Lung (tissue), 12 donors: ENCODE results near the gene CES2. TPM values are rescaled to one million over a fixed set of nuclear protein-coding genes. Genes with fewer than 3 reads are reported as not detected.

ENCODE experiments used
- ATAC-seq: fragments of 200-7000 bp; cut with Tn5 transposase; one replicate; pipeline ENCODE4 v1.9.1; 2020; ENCODE audit warnings: moderate number of reproducible peaks; ENCODE audit not compliant: insufficient read depth, low FRiP score
- DNase-seq, 3 donors: peaks; one replicate each; pipeline ENCODE4 v3.0.0-alpha.2; 2013 to 2017
- H3K27ac ChIP-seq, 2 donors: one replicate each; pipeline ENCODE4 v1.5.1; 2013; ENCODE audit warnings: mild to moderate bottlenecking in 2 of 2, moderate library complexity in 2 of 2, control low read depth in 1 of 2, inconsistent platforms in 1 of 2, low read depth in 1 of 2, low read length in 1 of 2
- H3K27me3 ChIP-seq, 3 donors: one replicate each; pipeline ENCODE4 v1.5.1; 2013; ENCODE audit warnings: low read length in 2 of 3; ENCODE audit not compliant: control insufficient read depth in 3 of 3, insufficient read depth in 3 of 3
- H3K36me3 ChIP-seq, 4 donors: one replicate each; pipeline ENCODE4 v1.5.1; 2013; ENCODE audit warnings: low read length in 4 of 4, mild to moderate bottlenecking in 1 of 4, moderate library complexity in 1 of 4; ENCODE audit not compliant: control insufficient read depth in 4 of 4, insufficient read depth in 4 of 4
- H3K4me1 ChIP-seq, 5 donors: one replicate each; pipeline ENCODE4 v1.5.1; 2013; ENCODE audit warnings: low read length in 5 of 5, mild to moderate bottlenecking in 2 of 5, moderate library complexity in 1 of 5; ENCODE audit not compliant: control insufficient read depth in 5 of 5, insufficient read depth in 5 of 5
- H3K4me3 ChIP-seq: one replicate; pipeline ENCODE4 v1.5.1; 2013; ENCODE audit warnings: mild to moderate bottlenecking, control low read depth, moderate library complexity
- H3K9ac ChIP-seq, 2 donors: one replicate each; pipeline ENCODE4 v1.5.1; 2013; ENCODE audit warnings: low read length in 2 of 2, control low read depth in 1 of 2; ENCODE audit not compliant: insufficient read depth in 1 of 2
- H3K9me3 ChIP-seq, 4 donors: one replicate each; pipeline ENCODE4 v1.5.1; 2013; ENCODE audit warnings: low read length in 3 of 4, mild to moderate bottlenecking in 1 of 4, moderate library complexity in 1 of 4; ENCODE audit not compliant: control insufficient read depth in 4 of 4, insufficient read depth in 3 of 4
- WGBS, 2 donors: extraction: QIAGEN DNeasy Blood & Tissue Kit; methylation state at CpG; one replicate each; pipeline ENCODE4 v1.1.7; 2013; 5-methylcytosine and 5-hydroxymethylcytosine counted together
- polyA plus RNA-seq, 2 donors: library from polyadenylated mRNA; stranded (reverse); fragments of 200-250 nt; gene quantifications; one replicate each; pipeline ENCODE4 v1.2.1, GENCODE V29; 2013
- total RNA-seq, 2 donors: library from RNA; depleted of rRNA in 1 of 2; stranded (reverse); fragments of >200 nt in 1 of 2; gene quantifications; one replicate each; pipeline ENCODE4 v1.2.1, GENCODE V29; 2014 to 2021
- TF ChIP-seq, protein P1 (sequence below): IDR thresholded peaks from 2 replicates; pipeline ENCODE4 v1.5.1; 2012; ENCODE audit warnings: mild to moderate bottlenecking; ENCODE audit errors: control extremely low read depth, extremely low read depth
- donor health status: control.
- donor health status: control.
- donor health status: Bipolar disorder and iron deficiency.
- donor health status: healthy.
- donor health status: DM: yes; HTN: yes; CAD: no.

Gene CES2
- total and polyA plus RNA-seq, 4 donors = 24.6 to 51.0 (median 26.2) TPM

GRCh38 chr16:66983033-66983432 is 47.7 kb downstream of the CES2 start:
- 96% methylated on average over 9 of the region's 9 CpGs for WGBS, 2 donors
- no peaks in the 10 kb centered on the region for H3K27me3 ChIP-seq
- ATAC-seq (no peak), DNase-seq (no peak)
- no peaks in the 10 kb centered on the region for H3K9me3 ChIP-seq
- H3K4me3 ChIP-seq = no peak overlapping the region
- no peak overlapping the region for H3K27ac ChIP-seq
- H3K36me3 ChIP-seq = no peaks in the 10 kb centered on the region
- TF ChIP-seq, protein P1, sequence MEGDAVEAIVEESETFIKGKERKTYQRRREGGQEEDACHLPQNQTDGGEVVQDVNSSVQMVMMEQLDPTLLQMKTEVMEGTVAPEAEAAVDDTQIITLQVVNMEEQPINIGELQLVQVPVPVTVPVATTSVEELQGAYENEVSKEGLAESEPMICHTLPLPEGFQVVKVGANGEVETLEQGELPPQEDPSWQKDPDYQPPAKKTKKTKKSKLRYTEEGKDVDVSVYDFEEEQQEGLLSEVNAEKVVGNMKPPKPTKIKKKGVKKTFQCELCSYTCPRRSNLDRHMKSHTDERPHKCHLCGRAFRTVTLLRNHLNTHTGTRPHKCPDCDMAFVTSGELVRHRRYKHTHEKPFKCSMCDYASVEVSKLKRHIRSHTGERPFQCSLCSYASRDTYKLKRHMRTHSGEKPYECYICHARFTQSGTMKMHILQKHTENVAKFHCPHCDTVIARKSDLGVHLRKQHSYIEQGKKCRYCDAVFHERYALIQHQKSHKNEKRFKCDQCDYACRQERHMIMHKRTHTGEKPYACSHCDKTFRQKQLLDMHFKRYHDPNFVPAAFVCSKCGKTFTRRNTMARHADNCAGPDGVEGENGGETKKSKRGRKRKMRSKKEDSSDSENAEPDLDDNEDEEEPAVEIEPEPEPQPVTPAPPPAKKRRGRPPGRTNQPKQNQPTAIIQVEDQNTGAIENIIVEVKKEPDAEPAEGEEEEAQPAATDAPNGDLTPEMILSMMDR = no peak
- peaks cover 0 to 5% (median 0%) of the 10 kb centered on the region in 5 donors for H3K4me1 ChIP-seq
- no peak overlapping the region for H3K9ac ChIP-seq

DNA sequence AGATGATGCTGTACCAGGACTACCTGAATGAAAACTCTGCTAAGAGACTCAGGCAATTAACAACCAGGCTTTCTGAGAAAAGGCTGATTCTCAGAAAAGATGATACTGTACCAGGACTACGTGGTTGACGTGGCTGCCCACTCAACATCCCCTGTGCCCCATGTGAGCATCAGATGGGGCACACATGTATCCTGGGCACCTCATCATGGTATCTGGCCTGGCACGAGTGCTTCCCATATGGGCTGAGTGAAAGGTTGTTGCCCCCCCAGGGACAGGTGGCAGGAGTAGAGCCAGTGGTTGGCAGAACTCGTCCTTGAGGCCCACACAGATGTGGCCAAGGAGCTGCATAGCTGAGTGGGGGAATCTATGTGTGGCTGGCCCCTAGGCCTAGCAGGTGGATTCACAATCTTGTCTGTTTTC is 49.6 kb downstream of the CES2 start:
- ATAC-seq (no peak), DNase-seq (no peak)
- TF ChIP-seq, protein P1 = no peak
- Histone ChIP-seq H3K4me1 (no peaks in the 10 kb centered on the region), H3K27me3 (no peaks in the 10 kb centered on the region), H3K4me3 (no peak overlapping the region), H3K36me3 (no peaks in the 10 kb centered on the region), H3K9ac (no peak overlapping the region), H3K27ac (no peak overlapping the region), H3K9me3 (no peaks in the 10 kb centered on the region)
- 88 to 96% methylated on average over 4 of the region's 4 CpGs for WGBS, 2 donors

GRCh38 chr16:66986559-66986958 is 51.2 kb downstream of the CES2 start:
- DNase-seq = no peak
- Histone ChIP-seq H3K4me3 (no peak overlapping the region), H3K36me3 (no peaks in the 10 kb centered on the region), H3K4me1 (no peaks in the 10 kb centered on the region), H3K27me3 (no peaks in the 10 kb centered on the region), H3K9me3 (no peaks in the 10 kb centered on the region), H3K27ac (no peak overlapping the region), H3K9ac (no peak overlapping the region)
- ATAC-seq = no peak
- 92 to 94% methylated on average over 6 of the region's 6 CpGs for WGBS, 2 donors
- TF ChIP-seq, protein P1 = no peak

- no peak for ATAC-seq
- TF ChIP-seq, protein P1 = no peak
These were observed 53.0 kb downstream of the CES2 start, which contains the start of gene CES4A for GRCh38 chr16:66988197-66988788. Gene CES4A (plus strand): TSS chr16:66988589. CDS start chr16:66988773, 184 bp downstream.

More at GRCh38 chr16:66988197-66988788, 53.0 kb downstream of the CES2 start, which contains the start of gene CES4A:
- Histone ChIP-seq H3K36me3 (no peaks in the 10 kb centered on the region), H3K4me3 (no peak within 1 kb of the TSS), H3K27me3 (no peaks in the 10 kb centered on the region), H3K9me3 (no peaks in the 10 kb centered on the region), H3K9ac (no peak within 1 kb of the TSS), H3K4me1 (no peaks in the 10 kb centered on the region), H3K27ac (no peak within 1 kb of the TSS)
- 77 to 88% methylated on average over 11 of the region's 11 CpGs for WGBS, 2 donors
- no peak for DNase-seq
